IPS DF 6.9 (cell line): Measurements from ENCODE around the gene NPEPL1.

ENCODE experiments used
- DNase-seq: peaks from one replicate; pipeline ENCODE4 v3.0.0-alpha.2; 2013; ENCODE audit warnings: low read depth, low spot score
- H3K27ac ChIP-seq: one replicate; pipeline ENCODE4 v1.5.1; 2013; ENCODE audit warnings: low read length, control low read depth
- H3K27me3 ChIP-seq: 2 replicates; pipeline ENCODE4 v1.6.1; 2013; ENCODE audit warnings: mild to moderate bottlenecking, low read length; ENCODE audit not compliant: control insufficient read depth, insufficient read depth
- H3K36me3 ChIP-seq: 2 replicates; pipeline ENCODE4 v1.6.1; 2013; ENCODE audit warnings: low read length; ENCODE audit not compliant: control insufficient read depth, insufficient read depth
- H3K4me1 ChIP-seq: 2 replicates; pipeline ENCODE4 v1.6.1; 2013; ENCODE audit warnings: low read length; ENCODE audit not compliant: control insufficient read depth, insufficient read depth
- H3K4me3 ChIP-seq: 2 replicates; pipeline ENCODE4 v1.5.1; 2013; ENCODE audit warnings: mild to moderate bottlenecking, low read length
- H3K9me3 ChIP-seq: 2 replicates; pipeline ENCODE4 v1.6.1; 2013; ENCODE audit warnings: low read length, inconsistent platforms; ENCODE audit not compliant: control insufficient read depth, insufficient read depth
- WGBS: extraction: QIAGEN DNeasy Blood & Tissue Kit; methylation state at CpG from one replicate; pipeline ENCODE4 v1.1.7; 2013; ENCODE audit warnings: mixed read lengths, missing lambda C conversion rate; ENCODE audit not compliant: insufficient read length, insufficient coverage; 5-methylcytosine and 5-hydroxymethylcytosine counted together

Gene NPEPL1

DNA sequence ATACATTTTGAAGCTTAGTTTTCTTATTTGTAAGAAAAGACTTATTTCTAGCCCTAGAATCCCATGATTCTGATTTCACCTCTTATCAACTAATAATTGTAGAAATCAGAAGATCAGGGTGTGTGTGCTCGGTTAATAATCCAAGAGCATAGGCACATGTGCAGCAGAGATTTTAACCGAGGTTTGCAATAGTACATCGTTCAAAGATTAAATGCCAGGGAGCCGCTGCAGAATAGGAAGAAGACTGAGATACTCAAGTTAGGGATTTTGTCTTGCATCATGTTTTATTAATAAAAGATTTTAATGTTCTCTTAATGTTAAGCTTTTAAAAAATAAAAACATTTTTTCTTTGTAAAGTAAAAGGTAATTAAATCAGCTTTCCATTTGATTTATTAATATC, 34.6 kb upstream of the NPEPL1 start:
- Histone ChIP-seq H3K27ac (no peak overlapping the region), H3K4me3 (no peak overlapping the region), H3K4me1 (no peaks in the 10 kb centered on the region), H3K36me3 (no peaks in the 10 kb centered on the region), H3K27me3 (no peaks in the 10 kb centered on the region), H3K9me3 (no peaks in the 10 kb centered on the region)
- no CpG with 5 or more reads among the region's 4 CpGs for WGBS
- DNase-seq, result no peak

- no peak for DNase-seq
- no peaks in the 10 kb centered on the region for H3K4me1 ChIP-seq
- no peak overlapping the region for H3K4me3 ChIP-seq
- H3K27me3 ChIP-seq, result no peaks in the 10 kb centered on the region
- WGBS, result no CpG with 5 or more reads among the region's 4 CpGs
- H3K9me3 ChIP-seq, result no peaks in the 10 kb centered on the region
- H3K36me3 ChIP-seq, result no peaks in the 10 kb centered on the region
- no peak overlapping the region for H3K27ac ChIP-seq
Measured at GRCh38 chr20:58658760-58659159, 33.8 kb upstream of the NPEPL1 start.

DNA sequence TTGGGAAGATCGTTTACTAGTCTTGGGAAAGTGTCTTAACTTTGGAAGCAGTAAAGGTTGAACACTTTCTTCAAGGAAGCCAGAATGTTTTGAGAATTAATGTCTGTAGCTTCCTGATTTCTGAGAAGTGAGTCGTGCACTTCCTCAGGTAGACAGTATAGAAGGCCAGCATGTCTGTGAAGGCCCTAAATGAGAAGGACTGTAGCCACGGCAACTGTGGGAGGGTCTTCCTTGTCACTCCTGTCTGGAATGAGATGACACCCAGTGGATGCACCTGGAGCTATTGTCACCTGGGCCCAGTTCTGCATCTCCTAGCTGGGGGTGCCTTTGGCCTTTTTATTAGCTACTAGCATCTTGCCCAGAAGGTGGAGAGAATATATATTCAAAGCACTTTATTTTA, 32.8 kb upstream of the NPEPL1 start:
- DNase-seq, result no peak
- H3K36me3 ChIP-seq, result no peaks in the 10 kb centered on the region
- no peaks in the 10 kb centered on the region for H3K27me3 ChIP-seq
- WGBS, result no CpG with 5 or more reads among the region's 3 CpGs
- H3K4me1 ChIP-seq, result no peaks in the 10 kb centered on the region
- H3K9me3 ChIP-seq, result no peaks in the 10 kb centered on the region
- H3K4me3 ChIP-seq, result no peak overlapping the region
- H3K27ac ChIP-seq, result no peak overlapping the region

DNA sequence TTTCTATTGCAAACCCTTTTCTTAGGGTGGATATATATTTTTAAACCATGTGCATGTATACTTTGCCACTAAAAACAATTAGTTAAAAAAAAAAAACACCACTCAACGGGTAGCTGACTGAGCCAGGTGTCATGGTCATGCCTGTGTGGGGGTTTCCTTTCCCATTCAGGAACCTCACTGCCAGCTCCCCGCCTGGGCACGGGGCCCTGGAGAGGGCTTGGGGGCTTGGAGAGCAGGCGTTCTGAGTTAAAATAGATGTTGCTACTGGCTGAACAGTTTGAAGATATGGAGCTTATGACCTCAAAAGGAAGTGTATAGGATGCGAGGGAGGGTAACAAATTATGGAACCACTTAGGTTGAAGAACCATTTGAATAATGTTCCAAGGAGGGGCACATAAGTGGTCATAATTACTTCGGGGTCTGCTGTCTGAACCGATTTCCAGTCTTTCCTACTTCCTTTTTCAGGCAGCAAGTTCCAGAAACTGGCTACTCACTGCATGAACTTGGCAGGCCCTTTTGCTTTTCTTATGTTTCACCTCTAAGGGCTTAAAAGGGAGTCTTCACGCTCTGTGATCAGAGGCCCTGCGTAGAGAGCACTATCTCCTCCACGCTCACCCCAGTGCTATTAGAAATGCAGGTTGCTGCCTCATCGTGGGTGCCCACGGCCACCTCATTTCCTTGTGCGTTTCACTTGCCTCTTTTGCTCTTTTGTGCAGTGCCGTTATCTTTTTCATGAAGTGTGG, 31.6 kb upstream of the NPEPL1 start:
- DNase-seq, result no peak
- H3K4me1 ChIP-seq, result peaks cover 4% of the 10 kb centered on the region; the same call in 1 of the 2 replicates
- H3K36me3 ChIP-seq, result no peaks in the 10 kb centered on the region
- no peak overlapping the region for H3K27ac ChIP-seq
- H3K4me3 ChIP-seq, result no peak overlapping the region
- no peaks in the 10 kb centered on the region for H3K27me3 ChIP-seq
- WGBS, result no CpG with 5 or more reads among the region's 14 CpGs
- H3K9me3 ChIP-seq, result no peaks in the 10 kb centered on the region

GRCh38 chr20:58661598-58662473, 30.8 kb upstream of the NPEPL1 start:
- Histone ChIP-seq H3K27ac (no peak overlapping the region), H3K27me3 (no peaks in the 10 kb centered on the region), H3K4me1 (peaks cover 4% of the 10 kb centered on the region; the same call in 1 of the 2 replicates), H3K4me3 (no peak overlapping the region), H3K9me3 (no peaks in the 10 kb centered on the region), H3K36me3 (no peaks in the 10 kb centered on the region)
- no peak for DNase-seq
- no CpG with 5 or more reads among the region's 12 CpGs for WGBS

GRCh38 chr20:58664331-58664730, 28.3 kb upstream of the NPEPL1 start:
- no peaks in the 10 kb centered on the region for H3K9me3 ChIP-seq
- no CpG with 5 or more reads among the region's 2 CpGs for WGBS
- no peaks in the 10 kb centered on the region for H3K36me3 ChIP-seq

GRCh38 chr20:58664883-58665282, 27.7 kb upstream of the NPEPL1 start:
- DNase-seq, result no peak
- 100% methylated on average over 1 of the region's 5 CpGs for WGBS
- Histone ChIP-seq H3K27ac (no peak overlapping the region), H3K27me3 (no peaks in the 10 kb centered on the region), H3K4me3 (no peak overlapping the region), H3K4me1 (peaks cover 6% of the 10 kb centered on the region; the same call in 1 of the 2 replicates), H3K36me3 (no peaks in the 10 kb centered on the region), H3K9me3 (no peaks in the 10 kb centered on the region)

More at GRCh38 chr20:58664331-58664730, 28.3 kb upstream of the NPEPL1 start:
- H3K27ac ChIP-seq, result no peak overlapping the region
- H3K4me1 ChIP-seq, result peaks cover 6% of the 10 kb centered on the region; the same call in 1 of the 2 replicates
- H3K27me3 ChIP-seq, result no peaks in the 10 kb centered on the region
- H3K4me3 ChIP-seq, result no peak overlapping the region
- no peak for DNase-seq

DNA sequence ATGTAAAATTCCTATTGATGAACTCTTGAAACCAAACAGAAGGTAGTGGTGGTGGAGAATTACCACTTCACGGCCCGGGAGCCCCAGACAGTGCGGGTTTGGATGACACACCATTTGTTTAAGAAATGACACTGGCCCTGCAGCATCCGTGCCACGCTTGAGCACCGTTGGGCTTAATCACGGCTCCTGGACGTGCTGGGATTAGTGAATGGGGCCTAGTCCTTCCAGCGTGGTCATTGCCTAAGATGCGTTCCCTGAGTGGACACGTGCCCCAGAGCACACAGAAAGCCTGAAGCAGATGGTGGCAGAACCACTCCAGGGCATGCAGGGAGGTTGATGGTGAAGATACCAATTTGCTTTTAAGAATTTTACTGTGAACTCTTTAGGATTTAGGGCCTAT, 27.0 kb upstream of the NPEPL1 start:
- Histone ChIP-seq H3K4me3 (no peak overlapping the region), H3K36me3 (no peaks in the 10 kb centered on the region), H3K27me3 (no peaks in the 10 kb centered on the region), H3K27ac (no peak overlapping the region), H3K9me3 (no peaks in the 10 kb centered on the region), H3K4me1 (peaks cover 8% of the 10 kb centered on the region; the same call in 1 of the 2 replicates)
- no peak for DNase-seq
- WGBS, result no CpG with 5 or more reads among the region's 11 CpGs

GRCh38 chr20:58666702-58667101, 25.9 kb upstream of the NPEPL1 start:
- Histone ChIP-seq H3K36me3 (no peaks in the 10 kb centered on the region), H3K27me3 (no peaks in the 10 kb centered on the region), H3K9me3 (no peaks in the 10 kb centered on the region), H3K4me1 (peaks cover 8% of the 10 kb centered on the region), H3K27ac (no peak overlapping the region), H3K4me3 (no peak overlapping the region)
- no peak for DNase-seq
- WGBS, result no CpG with 5 or more reads among the region's 7 CpGs

- Histone ChIP-seq H3K9me3 (no peaks in the 10 kb centered on the region), H3K27ac (no peak overlapping the region), H3K4me1 (peaks cover 8% of the 10 kb centered on the region), H3K4me3 (no peak overlapping the region), H3K27me3 (no peaks in the 10 kb centered on the region), H3K36me3 (no peaks in the 10 kb centered on the region)
- no peak for DNase-seq
- no CpG with 5 or more reads among the region's 5 CpGs for WGBS
Measured at GRCh38 chr20:58667975-58668374, 24.6 kb upstream of the NPEPL1 start.
